Activated CD4-positive, alpha-beta T cell treated with anti-CD3 and anti-CD28 coated beads, Interleukin-2, amount 50 U/mL, for 24 hours (primary cell): ENCODE results near the gene MTNR1A.
A peak's percentile ranks its signal among the peaks of the same experiment; 100 is the strongest.

Source experiments
- DNase-seq, 2 donors: peaks; one replicate each; pipeline ENCODE4 v3.0.0-alpha.2; 2020; ENCODE audit warnings: low read depth in 1 of 2, low spot score in 1 of 2

Gene MTNR1A

DNA sequence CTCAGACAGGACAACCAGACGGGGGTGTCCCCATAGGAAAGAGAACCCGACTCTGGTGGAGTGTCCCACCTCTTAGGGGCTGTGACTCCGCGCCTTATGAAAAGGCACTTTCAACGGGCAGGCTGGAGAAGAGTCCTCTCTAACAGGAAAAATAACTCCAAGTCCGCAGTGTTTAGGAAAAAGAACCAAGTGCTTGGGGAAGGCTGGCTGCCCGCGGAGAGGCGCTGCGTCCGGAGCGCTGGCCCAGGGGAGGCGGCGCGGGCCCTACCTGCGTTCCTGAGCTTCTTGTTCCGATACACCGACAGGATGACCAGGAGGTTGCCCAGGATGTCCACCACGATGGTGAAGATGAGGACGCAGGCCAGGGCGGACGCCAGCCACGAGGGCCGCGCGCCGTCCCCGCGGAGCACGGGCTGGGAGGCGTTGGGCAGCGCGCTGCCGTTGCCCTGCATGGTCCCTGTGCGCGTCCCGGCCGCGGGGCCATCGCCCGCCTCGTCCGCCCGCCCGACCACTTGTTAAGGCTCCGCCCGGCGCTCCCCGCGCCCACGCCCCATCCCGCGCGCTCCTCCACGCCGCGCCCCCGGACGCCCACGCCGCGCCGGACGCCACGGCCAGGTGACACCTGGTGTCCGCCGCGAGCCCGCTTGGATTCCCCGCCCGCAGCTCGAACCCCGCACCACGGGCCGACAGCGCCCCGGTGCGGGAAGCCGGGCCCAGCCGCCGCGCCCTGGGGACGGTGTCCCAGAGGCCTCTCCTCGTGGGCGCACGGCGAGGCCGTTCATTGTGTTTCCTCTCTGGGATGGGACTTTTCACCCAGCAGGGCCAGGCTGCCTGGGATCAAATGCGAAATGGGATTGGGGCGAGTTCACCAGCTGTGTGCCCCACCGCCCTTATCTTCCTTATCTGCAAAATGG lies at the start of gene MTNR1A:
TSS of gene MTNR1A (minus strand) at position 654 of the 914 bp plus-strand sequence. CDS start at position 452, 202 bp downstream.
- no peak for DNase-seq

DNA sequence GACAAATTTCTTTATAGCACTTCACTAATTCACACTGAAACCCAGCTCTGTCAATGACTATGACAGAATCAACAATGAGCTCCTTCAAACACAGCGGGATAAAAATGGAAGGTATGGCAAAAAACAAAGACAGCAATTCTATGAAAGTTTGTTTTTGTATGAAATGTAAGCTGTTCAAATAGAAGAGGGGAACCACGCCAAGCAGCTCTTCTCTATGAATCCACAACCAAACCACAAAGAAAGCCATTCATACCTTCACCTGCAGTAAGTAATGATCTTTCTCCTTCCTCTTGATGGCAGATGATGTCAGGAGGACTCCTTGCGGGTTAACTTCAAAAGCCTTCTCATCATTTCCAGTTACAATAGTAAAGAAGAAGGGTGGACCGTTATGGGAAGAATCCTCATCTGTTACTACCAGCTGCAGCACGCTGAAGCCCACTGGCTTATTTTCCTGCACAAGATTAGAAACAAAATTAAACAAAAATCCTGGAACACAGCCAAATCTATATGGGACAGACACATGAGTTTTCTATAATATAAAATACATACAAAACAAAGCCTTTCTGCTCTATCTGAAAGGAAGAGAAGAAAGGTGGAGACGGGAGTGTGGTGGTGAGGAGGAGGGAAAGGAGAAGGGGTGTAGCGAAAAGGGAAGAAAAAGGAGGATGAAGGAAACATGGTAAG lies 48.9 kb upstream of the MTNR1A start:
- DNase-seq, result no peak

DNA sequence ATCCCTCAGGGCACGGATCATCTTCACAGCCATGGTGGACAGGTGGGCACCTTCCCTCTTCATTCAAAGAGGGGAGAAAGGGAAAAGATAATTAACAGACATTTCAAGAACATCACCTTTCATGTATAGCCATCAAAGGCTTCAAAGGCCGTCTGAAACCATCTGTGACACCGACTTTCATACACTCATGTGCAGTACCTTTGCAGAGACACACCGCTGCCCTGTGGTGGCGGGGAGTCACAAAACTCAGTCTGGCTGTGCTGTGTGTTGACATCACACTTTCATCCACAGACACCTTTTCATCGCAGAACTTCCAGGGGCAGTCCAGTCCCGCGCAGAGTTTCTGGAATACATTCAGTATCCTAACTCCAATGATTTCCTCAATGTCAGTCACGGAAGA lies 47.6 kb upstream of the MTNR1A start:
- no peak for DNase-seq

DNA sequence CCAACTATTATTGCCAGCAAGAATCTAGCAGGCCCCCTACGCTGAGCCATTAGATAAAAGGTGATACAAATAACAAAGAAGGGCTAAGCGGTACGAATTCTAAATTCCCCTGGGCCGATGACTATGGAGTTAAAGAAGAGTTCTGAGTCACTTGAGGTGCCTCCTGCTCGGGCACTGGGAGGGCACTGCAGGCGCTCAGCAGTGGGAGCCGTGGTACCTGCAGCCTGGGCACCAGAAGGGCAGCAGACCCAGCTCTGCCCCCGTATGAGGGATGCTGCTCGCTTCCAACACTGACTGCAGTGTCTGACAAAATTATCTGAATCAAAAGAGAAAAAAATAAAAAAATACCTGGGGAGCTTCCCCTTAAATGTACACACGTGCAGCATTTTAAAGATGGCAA lies 44.1 kb upstream of the MTNR1A start:
- DNase-seq, result no peak

DNA sequence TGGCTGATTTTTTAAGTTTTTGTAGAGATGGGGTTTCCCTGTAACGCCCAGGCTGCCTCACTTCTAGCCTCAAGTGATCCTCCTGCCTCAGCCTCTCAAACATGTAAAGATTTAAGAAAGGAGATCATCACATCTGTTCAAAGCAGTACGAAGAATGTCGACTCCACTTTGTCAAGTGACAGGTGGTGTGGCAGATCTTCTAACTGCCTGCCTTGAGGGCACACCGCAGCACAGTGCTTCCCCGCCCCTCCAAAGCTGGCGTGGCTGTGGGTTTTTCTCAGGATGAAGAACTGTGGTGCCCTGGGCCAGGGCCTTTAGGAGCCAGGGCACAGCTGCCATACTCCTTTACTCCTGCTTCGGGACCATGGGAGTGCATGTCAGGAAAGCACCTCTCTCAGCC lies 43.3 kb upstream of the MTNR1A start:
- DNase-seq, result no peak

DNA sequence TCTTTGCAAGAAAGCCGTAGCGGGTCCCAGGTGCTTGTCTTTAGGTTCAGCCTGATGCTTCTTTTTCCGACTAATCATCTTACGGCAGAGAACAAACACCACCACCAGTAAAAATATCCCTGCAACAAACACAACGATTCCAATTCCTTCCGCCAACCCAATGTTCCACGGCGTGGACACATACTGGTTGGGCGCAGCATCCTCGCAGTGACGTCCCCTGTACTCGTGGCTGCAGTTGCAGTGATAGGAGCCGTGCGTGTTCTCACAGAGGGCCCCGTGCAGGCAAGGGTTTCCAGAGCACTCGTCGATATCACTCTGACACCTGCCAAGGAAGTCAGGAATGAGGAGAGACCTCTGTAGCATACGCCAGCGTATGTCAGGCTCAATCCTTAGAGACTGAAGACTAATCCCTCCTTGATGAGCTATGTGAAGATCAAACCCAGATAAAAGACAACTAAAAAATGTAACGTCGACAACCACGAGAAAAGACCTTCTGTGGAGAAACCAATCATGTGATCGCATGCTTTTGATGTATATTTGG lies 41.6 kb upstream of the MTNR1A start:
- DNase-seq, result no peak

DNA sequence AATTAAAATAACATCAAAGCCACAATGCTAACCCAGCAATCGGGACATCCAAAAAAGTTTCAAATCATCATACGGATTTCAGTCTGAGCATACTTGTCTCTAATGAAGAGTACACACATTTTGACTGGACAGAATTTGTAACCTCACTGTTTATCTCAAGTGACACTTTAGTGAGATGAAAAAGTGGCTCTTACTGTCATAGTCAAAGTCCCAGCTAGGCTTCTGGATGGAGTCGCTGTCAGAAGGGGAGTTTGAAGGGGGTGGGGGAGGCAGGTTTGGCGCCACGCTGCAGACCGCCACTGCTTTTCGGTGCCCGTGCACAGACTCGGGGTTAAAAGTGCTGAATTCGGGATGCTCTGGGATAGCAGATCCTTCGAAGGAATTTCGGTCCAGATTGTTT lies 41.0 kb upstream of the MTNR1A start:
- DNase-seq, result no peak

DNA sequence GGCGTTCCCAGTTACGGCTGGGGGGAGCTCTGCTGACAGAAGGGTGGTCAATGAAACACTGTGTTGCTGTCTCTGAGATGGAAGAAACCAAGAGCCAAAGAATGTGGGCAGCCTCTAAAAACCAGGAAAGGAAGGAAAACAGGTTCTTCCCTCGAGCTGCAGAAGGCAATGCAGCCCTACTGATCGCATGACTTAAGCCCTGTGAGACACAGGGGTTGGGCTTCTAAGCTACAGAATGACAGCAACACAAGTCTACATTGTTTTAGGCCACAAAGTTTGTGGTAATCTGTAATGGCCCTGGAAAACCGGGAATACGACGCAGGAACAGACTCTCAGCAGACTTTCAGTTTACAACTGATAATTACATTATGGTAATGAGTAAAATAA lies 38.2 kb upstream of the MTNR1A start:
- DNase-seq, result no peak

DNA sequence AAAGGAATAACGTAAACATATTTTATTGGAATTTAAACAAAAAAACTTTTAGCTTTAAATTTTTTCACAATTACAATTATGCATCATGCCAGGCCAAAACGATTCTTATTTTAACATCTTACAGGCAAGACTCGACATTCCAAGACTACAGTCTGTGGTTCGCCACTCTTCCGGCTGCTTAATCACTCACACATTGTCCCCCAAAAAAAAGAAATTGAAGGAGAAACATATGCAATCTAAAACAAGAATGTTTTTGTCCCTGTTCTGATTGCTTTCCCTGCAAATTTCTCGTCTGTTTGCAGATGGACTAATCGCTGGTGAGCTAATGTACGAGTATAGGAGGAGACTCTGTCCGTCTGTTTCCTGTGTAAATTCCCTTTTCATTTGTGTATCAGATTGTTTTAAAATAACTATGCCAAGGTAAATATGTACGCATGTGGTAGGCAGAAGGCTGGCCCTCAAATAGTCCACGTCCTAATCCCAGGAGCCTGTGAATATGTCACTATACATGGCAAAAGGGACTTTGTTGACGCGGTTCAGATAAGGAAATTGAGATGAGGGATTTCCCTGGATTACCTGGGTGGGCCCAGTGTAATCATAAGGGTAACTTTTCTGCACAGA lies 37.7 kb upstream of the MTNR1A start:
- DNase-seq, result no peak

DNA sequence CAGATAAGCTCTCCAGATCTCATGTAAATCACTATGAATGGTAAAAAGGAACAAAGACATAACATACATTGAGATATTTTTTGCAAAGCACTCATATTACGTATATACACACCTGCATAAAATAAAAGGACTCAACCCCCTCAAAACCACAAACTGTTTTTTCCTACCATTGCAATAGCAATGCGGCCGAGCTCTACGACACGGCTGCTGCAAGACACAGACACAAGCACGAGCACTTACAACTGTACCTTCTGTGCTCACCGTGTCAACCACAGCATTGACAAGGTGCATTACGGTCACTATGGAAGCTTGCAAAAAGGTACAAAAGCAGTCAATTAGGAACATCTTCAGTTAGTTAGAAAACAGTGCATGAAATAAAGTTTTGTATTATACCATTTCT lies 37.1 kb upstream of the MTNR1A start:
- no peak for DNase-seq

DNA sequence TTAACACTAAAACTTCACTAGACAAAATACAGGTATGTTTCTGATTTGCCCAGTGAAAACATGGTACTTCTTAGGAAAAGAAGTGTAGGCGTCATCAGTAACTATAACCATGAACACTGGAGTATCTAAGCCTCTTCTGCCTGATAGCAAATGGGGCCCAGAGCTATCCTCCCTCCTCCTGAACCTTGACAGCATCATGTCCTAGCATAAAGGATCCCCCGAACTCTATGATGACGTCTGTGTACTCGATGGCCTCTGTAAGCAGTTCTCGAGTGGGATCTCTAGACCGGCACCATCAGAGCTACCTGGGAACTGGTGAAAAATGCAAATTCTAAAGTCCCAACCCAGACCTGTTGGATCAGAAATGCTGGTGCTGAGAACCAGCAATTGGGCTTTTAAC lies 36.3 kb upstream of the MTNR1A start:
- DNase-seq, result no peak

DNA sequence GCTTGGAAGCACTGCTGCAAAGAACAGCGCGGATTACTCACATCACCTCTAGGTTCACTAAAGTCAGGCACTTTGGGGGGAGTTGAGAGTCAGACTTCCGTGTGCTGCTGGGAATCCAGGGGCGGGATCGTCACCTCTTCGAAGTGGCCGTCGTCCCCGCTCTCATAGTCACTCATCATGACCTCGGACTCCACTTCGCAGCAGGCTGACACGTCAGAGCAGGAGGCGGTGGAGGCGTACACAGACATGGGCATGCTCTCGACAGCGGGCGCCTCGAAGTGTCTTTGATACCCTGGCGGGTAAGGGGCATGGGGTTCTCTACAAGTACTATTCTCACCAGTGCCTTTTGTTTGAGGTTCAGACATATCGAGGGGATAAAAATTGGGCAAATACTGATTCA lies 33.1 kb upstream of the MTNR1A start:
- no peak for DNase-seq

DNA sequence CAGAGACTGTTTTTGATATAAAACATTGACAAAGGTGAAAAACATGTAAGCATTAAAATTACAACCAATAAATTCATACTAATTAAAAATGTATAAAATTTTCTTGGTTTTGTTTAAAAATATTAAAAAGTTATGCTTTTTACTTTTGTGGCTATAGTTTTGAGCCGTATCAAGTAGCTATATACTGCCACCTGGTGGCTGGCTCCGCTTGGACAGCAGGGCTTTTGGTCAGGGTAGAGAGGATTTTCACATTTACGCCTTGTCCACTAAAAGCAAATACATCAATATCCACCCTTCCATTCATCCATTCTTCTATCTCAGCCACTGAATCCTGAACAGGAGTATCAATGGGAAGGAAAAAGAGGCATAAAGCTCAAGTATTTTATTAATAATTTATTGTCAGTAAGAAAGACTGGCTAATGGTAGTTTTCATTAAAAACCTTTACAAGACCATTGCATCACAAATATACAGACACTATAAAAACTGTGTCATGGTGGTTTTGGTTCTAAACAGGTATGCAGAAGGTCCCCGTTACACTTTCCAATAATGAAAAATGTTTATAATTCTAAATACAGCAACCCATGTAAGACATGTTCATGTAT lies 32.1 kb upstream of the MTNR1A start:
- peak; percentile 24 to 34 for DNase-seq

DNA sequence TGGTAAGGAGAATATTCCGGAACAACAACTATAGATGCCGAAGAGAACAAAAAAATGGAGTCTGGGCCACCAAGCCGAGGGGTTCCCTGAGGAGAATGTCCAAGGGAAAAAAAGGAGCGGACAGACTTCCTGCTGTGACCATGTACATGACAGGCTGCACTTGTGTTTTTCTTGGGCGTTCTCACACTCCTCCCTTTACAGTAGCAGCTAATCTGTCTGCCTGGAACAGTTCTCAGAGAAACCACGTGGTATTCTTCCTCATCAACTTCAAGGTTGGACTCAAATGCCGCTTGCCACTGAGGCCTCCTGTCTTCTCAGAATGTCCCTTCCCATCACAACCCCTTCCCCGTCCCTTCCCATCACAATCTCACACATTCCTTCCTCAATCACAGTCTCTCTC lies 30.8 kb upstream of the MTNR1A start:
- no peak for DNase-seq

DNA sequence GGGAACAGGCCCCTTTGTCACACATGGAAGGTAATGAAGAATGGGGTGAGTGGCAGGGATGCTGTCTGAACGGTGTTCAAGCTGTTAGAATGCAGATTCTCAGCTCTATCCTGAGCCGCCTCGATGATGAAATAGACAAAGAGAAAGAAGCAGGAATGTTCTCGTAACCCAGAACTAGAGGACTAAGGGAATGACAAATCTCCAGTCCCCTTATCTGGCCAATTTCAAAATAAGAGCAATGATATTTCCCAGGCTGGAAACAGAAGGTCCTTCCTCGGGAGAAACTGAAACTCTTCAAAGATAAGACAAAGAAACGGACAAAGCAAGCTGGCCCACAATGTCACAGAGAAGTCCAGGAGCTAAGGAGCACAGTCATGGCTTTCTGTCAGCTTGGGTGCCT lies 29.5 kb upstream of the MTNR1A start:
- no peak for DNase-seq

DNA sequence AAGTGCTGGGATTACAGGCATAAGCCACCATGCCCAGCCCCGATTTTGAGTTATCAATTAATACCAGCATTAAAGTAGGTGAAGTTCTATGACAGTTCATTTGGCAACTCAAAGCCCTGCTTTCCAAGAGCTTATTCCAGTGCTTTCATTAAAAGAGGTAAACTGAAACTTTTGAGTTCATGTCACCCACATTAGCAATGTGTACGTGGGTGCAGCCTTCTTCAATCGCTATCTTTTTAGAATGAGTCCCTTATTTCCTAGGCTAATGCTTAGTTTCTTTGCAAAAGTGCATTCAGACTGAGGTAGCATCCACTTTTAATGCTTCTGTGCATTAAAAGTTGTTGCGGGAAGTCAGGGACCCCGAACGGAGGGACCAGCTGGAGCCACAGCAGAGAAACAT lies 26.1 kb upstream of the MTNR1A start:
- no peak for DNase-seq

DNA sequence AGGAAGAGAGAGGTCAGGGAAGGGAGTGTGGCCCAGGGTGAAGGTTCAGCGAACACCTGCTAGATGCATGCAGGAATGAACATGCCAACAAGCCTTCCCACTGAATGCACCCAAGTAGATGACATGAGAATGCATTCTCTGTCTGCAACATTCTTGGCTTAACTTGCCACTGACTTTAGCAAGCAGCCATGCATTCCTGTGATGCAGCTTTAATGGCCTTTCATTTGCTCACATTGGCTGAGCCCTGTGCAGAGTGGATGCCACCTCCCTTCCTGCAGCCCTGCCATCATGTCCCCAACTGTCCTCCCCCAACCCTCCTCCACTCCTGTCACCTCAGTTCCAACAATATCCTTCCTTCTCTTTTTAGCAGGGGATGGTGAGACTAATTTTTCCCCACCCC lies 25.3 kb upstream of the MTNR1A start:
- DNase-seq, result no peak

DNA sequence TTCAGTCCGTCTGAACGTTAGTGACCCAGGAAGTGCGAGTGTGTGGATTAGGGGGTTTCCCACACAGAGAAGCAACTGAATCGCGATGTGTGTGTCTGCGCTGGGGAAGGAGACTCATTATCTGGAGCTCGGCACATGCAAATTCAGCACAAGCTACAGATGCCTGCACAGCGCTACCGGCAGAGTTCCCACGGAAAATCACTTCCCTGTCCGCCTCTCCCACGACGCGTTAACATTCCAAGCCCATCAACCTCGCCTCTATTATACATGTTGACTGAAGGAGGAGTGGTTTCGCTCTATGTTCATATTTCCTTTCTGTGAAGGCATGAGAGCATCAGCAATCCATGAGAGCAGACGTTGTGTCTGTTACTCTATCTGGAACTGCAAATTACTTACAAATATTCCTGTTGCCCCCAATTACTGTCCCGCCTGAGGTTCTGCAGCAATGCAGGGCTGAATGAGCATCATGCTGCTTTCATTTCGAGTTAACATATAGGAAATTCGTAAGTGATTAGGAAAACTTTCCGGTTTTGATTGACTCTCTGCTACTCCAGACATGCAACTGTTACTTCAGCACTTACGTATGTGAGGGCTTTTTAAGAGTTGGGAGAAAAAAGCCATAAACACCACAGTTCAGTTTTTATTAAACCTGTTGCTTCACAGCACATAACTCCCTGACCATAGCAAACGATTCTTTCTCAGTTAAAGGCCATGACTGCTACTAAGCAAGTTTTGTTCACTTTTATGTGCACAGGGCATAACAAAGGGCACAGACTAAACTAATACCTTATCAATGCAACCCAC lies 15.0 kb upstream of the MTNR1A start:
- DNase-seq, result no peak

DNA sequence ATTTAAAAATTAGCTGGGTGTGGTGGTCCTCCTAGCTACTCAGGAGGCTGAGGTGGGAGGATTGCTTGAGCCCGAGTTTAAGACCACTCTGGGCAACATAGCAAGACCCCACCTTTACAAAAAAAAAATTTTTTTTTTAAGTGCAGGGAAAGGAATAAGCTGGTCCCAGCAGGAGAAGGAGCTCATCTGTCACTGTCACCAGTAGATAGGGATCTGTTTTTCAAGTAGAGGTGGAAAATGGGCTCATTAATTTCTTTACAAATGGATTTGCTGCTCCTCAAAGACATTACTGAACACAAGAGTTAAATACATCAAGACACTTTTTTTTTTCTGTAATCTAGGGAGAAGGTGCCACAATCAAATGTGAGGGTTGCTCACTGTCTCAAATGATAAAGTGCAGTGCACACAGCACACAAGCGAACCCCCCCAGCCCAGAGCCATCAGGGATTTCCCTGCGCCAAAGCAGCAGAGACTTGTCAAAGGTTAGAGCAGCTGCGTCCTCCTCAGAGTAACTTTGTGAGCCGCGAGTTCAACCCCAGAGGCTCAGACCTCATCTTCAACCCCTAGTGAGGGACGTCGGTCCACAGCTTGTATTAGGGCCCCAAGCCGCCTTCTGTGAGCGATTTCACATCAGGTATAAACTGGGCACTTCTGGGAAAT lies 14.3 kb upstream of the MTNR1A start:
- DNase-seq, result no peak

DNA sequence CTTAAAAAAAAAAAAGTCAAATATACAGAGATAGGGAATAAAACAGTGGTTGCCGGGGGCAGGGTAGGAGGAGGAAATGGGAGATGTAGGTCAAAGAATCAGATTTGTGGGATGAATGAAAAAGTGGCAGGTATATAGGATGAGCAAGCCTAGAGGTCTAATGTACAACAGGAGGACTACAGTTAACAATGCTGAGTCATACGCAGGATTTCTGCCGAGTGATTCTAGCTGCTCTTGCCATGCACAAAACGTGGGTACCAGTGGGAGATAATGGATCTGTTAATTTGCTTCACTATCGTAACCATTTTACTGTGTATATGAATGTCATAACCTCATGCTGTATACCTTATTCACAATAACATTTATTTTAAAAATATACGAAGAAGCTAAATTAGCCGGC lies 10.7 kb upstream of the MTNR1A start:
- DNase-seq, result no peak
